HepG2 (cell line): ENCODE data around the gene PSMG4.

Source experiments
- BRF2 ChIP-seq: sonication (generic); formaldehyde crosslinking; IDR thresholded peaks from 2 replicates; pipeline ENCODE4 v1.8.1; 2022; ENCODE audit warnings: mild to moderate bottlenecking, missing genetic modification reagents
- CREB1 ChIP-seq, 2 experiments: fragments of 450-650 bp in 1 of 2; IDR thresholded peaks; 2 replicates each; pipeline ENCODE4 v1.6.1; 2016 to 2017; ENCODE audit warnings: control low read depth in 1 of 2, mild to moderate bottlenecking in 1 of 2, missing compliant biosample characterization in 1 of 2, missing genetic modification characterization in 1 of 2
- FOXK1 ChIP-seq: sonication (generic); formaldehyde crosslinking; IDR thresholded peaks from 2 replicates; pipeline ENCODE4 v1.4.0; 2020; ENCODE audit warnings: low read depth, missing genetic modification reagents, borderline replicate concordance
- JUNB ChIP-seq: sonication (generic); formaldehyde crosslinking; IDR thresholded peaks from 2 replicates; pipeline ENCODE4 v1.8.0; 2022; ENCODE audit warnings: missing genetic modification reagents, mild to moderate bottlenecking, borderline replicate concordance
- KMT2A ChIP-seq: sonication (generic); formaldehyde crosslinking; IDR thresholded peaks from 2 replicates; pipeline ENCODE4 v1.4.0; 2020; ENCODE audit warnings: missing genetic modification reagents
- POLR2AphosphoS5 ChIP-seq: IDR thresholded peaks from 2 replicates; pipeline ENCODE4 v1.6.1; 2012; ENCODE audit warnings: low read depth, low read length
- TCF7L2 ChIP-seq: IDR thresholded peaks from 2 replicates; pipeline ENCODE4 v1.6.1; 2011; ENCODE audit warnings: mild to moderate bottlenecking, low read depth, low read length, moderate library complexity
- TEAD2 ChIP-seq: sonication (generic); formaldehyde crosslinking; IDR thresholded peaks from 2 replicates; pipeline ENCODE4 v1.9.0; 2021; ENCODE audit warnings: missing genetic modification reagents
- ZBTB33 ChIP-seq: sonication (generic); formaldehyde crosslinking; IDR thresholded peaks from 2 replicates; pipeline ENCODE4 v1.4.0; 2020; ENCODE audit warnings: missing genetic modification reagents
- ZBTB4 ChIP-seq: sonication (generic); formaldehyde crosslinking; IDR thresholded peaks from 2 replicates; pipeline ENCODE4 v1.4.0; 2020; ENCODE audit warnings: missing genetic modification reagents, mild to moderate bottlenecking, borderline replicate concordance
- ZNF563 ChIP-seq: sonication (generic); formaldehyde crosslinking; IDR thresholded peaks from 2 replicates; pipeline ENCODE4 v1.8.0; 2022; ENCODE audit warnings: mild to moderate bottlenecking, moderate library complexity, missing genetic modification reagents
- ZNF768 ChIP-seq: sonication (generic); formaldehyde crosslinking; IDR thresholded peaks from 2 replicates; pipeline ENCODE4 v1.4.0; 2020; ENCODE audit warnings: missing genetic modification reagents

GRCh38 chr6:3252369-3252768 is 6.4 kb upstream of the PSMG4 start:
- no peak for TF ChIP-seq ZNF768 (CRISPR knock-in tag)
- no peak for TF ChIP-seq BRF2 (CRISPR knock-in tag)
- no peak for TF ChIP-seq ZNF563 (CRISPR knock-in tag)
- TF ChIP-seq ZBTB33 (CRISPR knock-in tag): no peak
- no peak for TF ChIP-seq POLR2AphosphoS5
- TF ChIP-seq ZBTB4 (CRISPR knock-in tag): no peak
- no peak for TF ChIP-seq CREB1 (IDR thresholded peaks at IDR 0.05)
- no peak for TF ChIP-seq CREB1 (CRISPR knock-in tag; IDR thresholded peaks at IDR 0.05)
- no peak for TF ChIP-seq FOXK1
- no peak for TF ChIP-seq JUNB (CRISPR knock-in tag)
- TF ChIP-seq KMT2A: no peak
- no peak for TF ChIP-seq TCF7L2
- TF ChIP-seq TEAD2 (CRISPR knock-in tag): no peak
